H9 (cell line): ENCODE measurements around the gene LRRFIP1. TPM values are rescaled to one million over a fixed set of nuclear protein-coding genes. Genes with fewer than 3 reads are reported as not detected.

Experiments
- DNase-seq: peaks from one replicate; pipeline ENCODE4 v3.0.0-alpha.2; 2017
- H2AFZ ChIP-seq: one replicate; pipeline ENCODE4 v1.6.1; 2013; ENCODE audit warnings: mild to moderate bottlenecking, low read length, control low read depth, moderate library complexity
- H2AK5ac ChIP-seq: 2 replicates; pipeline ENCODE4 v1.6.1; 2013; ENCODE audit warnings: low read length, control low read depth, mixed read lengths; ENCODE audit not compliant: insufficient read length
- H2BK120ac ChIP-seq: one replicate; pipeline ENCODE4 v1.6.1; 2013; ENCODE audit warnings: low read depth, mild to moderate bottlenecking, low read length, control low read depth, inconsistent platforms; ENCODE audit not compliant: poor library complexity, severe bottlenecking
- H2BK12ac ChIP-seq: 2 replicates; pipeline ENCODE4 v1.6.1; 2013; ENCODE audit warnings: low read length, control low read depth, mixed read lengths, low read depth; ENCODE audit not compliant: insufficient read length
- H2BK15ac ChIP-seq: 2 replicates; pipeline ENCODE4 v1.6.1; 2013; ENCODE audit warnings: low read depth, low read length, control low read depth
- H2BK20ac ChIP-seq: one replicate; pipeline ENCODE4 v1.6.1; 2013; ENCODE audit warnings: low read depth, mild to moderate bottlenecking, low read length, control low read depth, inconsistent platforms; ENCODE audit not compliant: poor library complexity, severe bottlenecking
- H2BK5ac ChIP-seq: 2 replicates; pipeline ENCODE4 v1.6.1; 2013; ENCODE audit warnings: low read length, control low read depth, mixed read lengths; ENCODE audit not compliant: insufficient read length
- H3K14ac ChIP-seq: 2 replicates; pipeline ENCODE4 v1.6.1; 2013; ENCODE audit warnings: low read length, control low read depth; ENCODE audit not compliant: insufficient read depth
- H3K18ac ChIP-seq: 2 replicates; pipeline ENCODE4 v1.6.1; 2013; ENCODE audit warnings: low read depth, mild to moderate bottlenecking, mixed read lengths, low read length, control low read depth; ENCODE audit not compliant: insufficient read length
- H3K23ac ChIP-seq: 2 replicates; pipeline ENCODE4 v1.6.1; 2013; ENCODE audit warnings: low read length, control low read depth, mixed read lengths, low read depth; ENCODE audit not compliant: insufficient read length
- H3K23me2 ChIP-seq: 2 replicates; pipeline ENCODE4 v1.6.1; 2013; ENCODE audit warnings: low read depth, mild to moderate bottlenecking, mixed read lengths, low read length, control low read depth; ENCODE audit not compliant: insufficient read length, poor library complexity, severe bottlenecking
- H3K27ac ChIP-seq: 2 replicates; pipeline ENCODE4 v1.5.1; 2013; ENCODE audit warnings: low read length, control low read depth, mixed read lengths, low read depth; ENCODE audit not compliant: insufficient read length
- H3K27me3 ChIP-seq: 2 replicates; pipeline ENCODE4 v1.6.1; 2013; ENCODE audit warnings: low read length, control low read depth, inconsistent platforms; ENCODE audit not compliant: insufficient read depth
- H3K4ac ChIP-seq: 2 replicates; pipeline ENCODE4 v1.6.1; 2013; ENCODE audit warnings: low read depth, mild to moderate bottlenecking, control low read depth, inconsistent platforms, low read length, moderate library complexity
- H3K4me1 ChIP-seq: 2 replicates; pipeline ENCODE4 v1.6.1; 2013; ENCODE audit warnings: low read length, control low read depth, inconsistent platforms; ENCODE audit not compliant: insufficient read depth
- H3K4me2 ChIP-seq: 2 replicates; pipeline ENCODE4 v1.6.1; 2013; ENCODE audit warnings: low read length, control low read depth, mixed read lengths; ENCODE audit not compliant: insufficient read length, insufficient read depth
- H3K56ac ChIP-seq: 2 replicates; pipeline ENCODE4 v1.6.1; 2013; ENCODE audit warnings: low read depth, mild to moderate bottlenecking, mixed read lengths, low read length, control low read depth; ENCODE audit not compliant: insufficient read length
- H3K79me1 ChIP-seq: 2 replicates; pipeline ENCODE4 v1.6.1; 2013; ENCODE audit warnings: low read depth, mild to moderate bottlenecking, moderate library complexity, low read length, control low read depth, inconsistent platforms; ENCODE audit not compliant: insufficient read depth, poor library complexity, severe bottlenecking
- H3K79me2 ChIP-seq: 2 replicates; pipeline ENCODE4 v1.6.1; 2013; ENCODE audit warnings: low read length, control low read depth, inconsistent platforms; ENCODE audit not compliant: insufficient read depth
- H3K9ac ChIP-seq: 2 replicates; pipeline ENCODE4 v1.6.1; 2013; ENCODE audit warnings: low read length, control low read depth, mixed read lengths; ENCODE audit not compliant: insufficient read length; ENCODE audit errors: extremely low read depth
- H3K9me3 ChIP-seq: one replicate; pipeline ENCODE4 v1.6.1; 2013; ENCODE audit warnings: low read depth, low read length, inconsistent platforms; ENCODE audit not compliant: control insufficient read depth
- H3T11ph ChIP-seq: one replicate; pipeline ENCODE4 v1.6.1; 2013; ENCODE audit warnings: mild to moderate bottlenecking, low read length, control low read depth, inconsistent platforms
- H4K20me1 ChIP-seq: one replicate; pipeline ENCODE4 v1.6.1; 2013; ENCODE audit not compliant: control insufficient read depth, insufficient read length, insufficient read depth
- H4K5ac ChIP-seq: 2 replicates; pipeline ENCODE4 v1.6.1; 2013; ENCODE audit warnings: low read depth, mild to moderate bottlenecking, mixed read lengths, low read length, control low read depth; ENCODE audit not compliant: insufficient read length
- H4K8ac ChIP-seq: replicated peaks from 2 replicates; pipeline ENCODE4 v1.6.1; 2013; ENCODE audit warnings: low read length, control low read depth, mixed read lengths, low read depth; ENCODE audit not compliant: insufficient read length
- H4K91ac ChIP-seq: 2 replicates; pipeline ENCODE4 v1.6.1; 2013; ENCODE audit warnings: low read depth, mild to moderate bottlenecking, moderate library complexity, mixed read lengths, low read length, control low read depth; ENCODE audit not compliant: insufficient read length
- H3K27ac Mint-ChIP-seq, 3 experiments: 2 replicates in 2 of 3; 3 replicates in 1 of 3; pipeline ENCODE4 v1.8.0; 2020 to 2021; ENCODE audit warnings: mixed read lengths in 3 of 3, mild to moderate bottlenecking in 1 of 3, moderate library complexity in 1 of 3
- H3K27me3 Mint-ChIP-seq: 2 replicates; pipeline ENCODE4 v1.8.0; 2021; ENCODE audit warnings: low read depth, mild to moderate bottlenecking, moderate library complexity, mixed read lengths
- H3K36me3 Mint-ChIP-seq, 3 experiments: 2 replicates in 2 of 3; 3 replicates in 1 of 3; pipeline ENCODE4 v1.8.0; 2020 to 2021; ENCODE audit warnings: low read depth in 3 of 3, mixed read lengths in 3 of 3; ENCODE audit not compliant: insufficient read depth in 1 of 3
- H3K4me1 Mint-ChIP-seq, 2 experiments: 2 replicates each; pipeline ENCODE4 v1.8.0; 2020; ENCODE audit warnings: mixed read lengths in 2 of 2
- H3K4me3 Mint-ChIP-seq, 2 experiments: 2 replicates in 1 of 2; 3 replicates in 1 of 2; pipeline ENCODE4 v1.8.0; 2020 to 2021; ENCODE audit warnings: mild to moderate bottlenecking in 2 of 2, mixed read lengths in 2 of 2, moderate library complexity in 1 of 2
- H3K9me3 Mint-ChIP-seq, 2 experiments: 2 replicates in 1 of 2; 3 replicates in 1 of 2; pipeline ENCODE4 v1.8.0; 2020; ENCODE audit warnings: mild to moderate bottlenecking in 2 of 2, mixed read lengths in 2 of 2, moderate library complexity in 1 of 2
- WGBS: extraction: QIAGEN DNeasy Blood & Tissue Kit; methylation state at CpG from one replicate; pipeline ENCODE4 v1.1.7; 2013; ENCODE audit warnings: missing lambda C conversion rate, low lambda C conversion rate, mixed read lengths; ENCODE audit not compliant: insufficient read length; ENCODE audit errors: extremely low coverage; 5-methylcytosine and 5-hydroxymethylcytosine counted together
- total RNA-seq: library from RNA; stranded (reverse); gene quantifications from 2 replicates; pipeline ENCODE4 v1.2.1, GENCODE V29; 2021
- TF ChIP-seq, protein P1 (sequence below): fragments of 200-600 bp; sonication (generic); conservative IDR thresholded peaks from 3 replicates; pipeline ENCODE4 v1.8.0; 2021; ENCODE audit warnings: antibody characterized with exemption, mild to moderate bottlenecking

The LRRFIP1 gene
- total RNA-seq, 1 experiment from 2014 or later = 38.5 TPM

DNA sequence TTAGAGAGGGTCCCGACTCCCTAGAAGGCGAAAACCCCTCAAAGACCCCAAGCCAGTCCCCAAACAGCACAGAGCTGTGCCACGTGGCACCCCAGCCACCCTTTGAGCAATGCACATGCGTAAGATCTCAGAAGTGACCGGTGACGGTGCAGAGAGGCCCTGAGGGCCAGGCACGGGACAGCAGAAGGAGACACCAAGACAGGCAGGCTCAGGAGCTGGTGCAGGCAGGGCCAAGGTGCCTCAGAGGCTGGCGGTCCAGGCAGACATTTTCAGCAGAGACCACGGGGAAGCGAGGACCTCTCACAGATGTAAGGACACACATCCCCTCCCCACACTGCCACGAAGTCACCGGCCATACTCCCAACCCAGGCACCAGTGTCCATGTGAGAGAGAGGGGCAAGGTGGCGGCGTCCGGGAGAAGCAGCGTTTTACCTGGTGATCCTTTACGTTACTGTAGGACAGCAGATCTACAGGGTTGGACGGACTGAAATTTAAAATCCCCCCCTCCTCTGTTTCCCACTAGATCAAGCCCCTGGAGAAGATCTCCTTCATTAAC, 34.9 kb upstream of the LRRFIP1 start:
- DNase-seq = no peak
- Mint-ChIP-seq H3K4me3 (no peak overlapping the region; a peak in 1 of 5 replicates), H3K27me3 (peaks cover 2% of the 10 kb centered on the region; the same call in 1 of the 2 replicates), H3K36me3 (peaks cover 0 to 7% (median 1%) of the 10 kb centered on the region in 3 experiments; a peak in 5 of 7 replicates), H3K9me3 (0 out of 5 replicates have a peak, but pooled peaks cover 0 to 4% of the 10 kb centered on the region in 2 experiments), H3K27ac (peak overlapping the region in 1 of 3 experiments; percentile 83; a peak in 1 of 7 replicates), H3K4me1 (peaks cover 69 to 79% of the 10 kb centered on the region in 2 experiments)
- Histone ChIP-seq H4K8ac (no peak overlapping the region), H3K4me1 (peaks cover 14% of the 10 kb centered on the region; the same call in 1 of the 2 replicates), H3K9ac (no peak overlapping the region), H3K9me3 (no peaks in the 10 kb centered on the region), H3K18ac (no peak overlapping the region), H3K27ac (no peak overlapping the region), H3K79me1 (peaks cover under 1% of the 10 kb centered on the region), H3K23ac (no peak overlapping the region), H4K91ac (no peak overlapping the region), H3K27me3 (no peaks in the 10 kb centered on the region), H3K56ac (no peak overlapping the region), H3K4me2 (no peak overlapping the region), H3T11ph (no peak overlapping the region), H2BK15ac (no peak overlapping the region), H2AFZ (no peak overlapping the region), H3K4ac (no peak overlapping the region), H2BK12ac (no peak overlapping the region), H2AK5ac (no peak overlapping the region), H3K79me2 (peaks cover 25% of the 10 kb centered on the region; the same call in 1 of the 2 replicates), H4K5ac (no peak overlapping the region), H3K23me2 (peaks cover 4% of the 10 kb centered on the region), H3K14ac (no peak overlapping the region), H2BK20ac (no peak overlapping the region), H2BK120ac (no peak overlapping the region), H4K20me1 (no peaks in the 10 kb centered on the region), H2BK5ac (no peak overlapping the region)
- TF ChIP-seq, protein P1, sequence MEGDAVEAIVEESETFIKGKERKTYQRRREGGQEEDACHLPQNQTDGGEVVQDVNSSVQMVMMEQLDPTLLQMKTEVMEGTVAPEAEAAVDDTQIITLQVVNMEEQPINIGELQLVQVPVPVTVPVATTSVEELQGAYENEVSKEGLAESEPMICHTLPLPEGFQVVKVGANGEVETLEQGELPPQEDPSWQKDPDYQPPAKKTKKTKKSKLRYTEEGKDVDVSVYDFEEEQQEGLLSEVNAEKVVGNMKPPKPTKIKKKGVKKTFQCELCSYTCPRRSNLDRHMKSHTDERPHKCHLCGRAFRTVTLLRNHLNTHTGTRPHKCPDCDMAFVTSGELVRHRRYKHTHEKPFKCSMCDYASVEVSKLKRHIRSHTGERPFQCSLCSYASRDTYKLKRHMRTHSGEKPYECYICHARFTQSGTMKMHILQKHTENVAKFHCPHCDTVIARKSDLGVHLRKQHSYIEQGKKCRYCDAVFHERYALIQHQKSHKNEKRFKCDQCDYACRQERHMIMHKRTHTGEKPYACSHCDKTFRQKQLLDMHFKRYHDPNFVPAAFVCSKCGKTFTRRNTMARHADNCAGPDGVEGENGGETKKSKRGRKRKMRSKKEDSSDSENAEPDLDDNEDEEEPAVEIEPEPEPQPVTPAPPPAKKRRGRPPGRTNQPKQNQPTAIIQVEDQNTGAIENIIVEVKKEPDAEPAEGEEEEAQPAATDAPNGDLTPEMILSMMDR = no peak
- WGBS = no CpG with 5 or more reads among the region's 18 CpGs
